Fibroblast of the aortic adventitia (primary cell): ENCODE results near the gene ABHD12. TPM values are rescaled to one million over a fixed set of nuclear protein-coding genes. Genes with fewer than 3 reads are reported as not detected.

Source experiments
- DNase-seq: peaks from one replicate; pipeline ENCODE4 v3.0.0-alpha.2; 2010; ENCODE audit warnings: low read depth
- H3K4me3 ChIP-seq: 2 replicates; pipeline ENCODE4 v1.5.1; 2011; ENCODE audit warnings: low read depth, mild to moderate bottlenecking, control low read depth, low read length, moderate library complexity
- CTCF ChIP-seq: IDR thresholded peaks from 2 replicates; pipeline ENCODE4 v1.5.1; 2011; ENCODE audit warnings: mild to moderate bottlenecking, low read length, control low read depth, inconsistent platforms; ENCODE audit not compliant: insufficient read depth
- total RNA-seq: library from RNA; depleted of rRNA; stranded (reverse); fragments of >200 nt; gene quantifications from 2 replicates; pipeline ENCODE4 v1.2.3, GENCODE V29; 2012; ENCODE audit warnings: low replicate concordance

Gene ABHD12
- total RNA-seq, 1 donor = 25.9 TPM

GRCh38 chr20:25308671-25309394 lies 81.8 kb downstream of the ABHD12 start:
- no peak for DNase-seq
- no peak for TF ChIP-seq CTCF
- no peak overlapping the region for H3K4me3 ChIP-seq

GRCh38 chr20:25308083-25308491 lies 82.5 kb downstream of the ABHD12 start:
- no peak overlapping the region for H3K4me3 ChIP-seq
- DNase-seq = no peak
- TF ChIP-seq CTCF = no peak

- no peak for DNase-seq
- no peak overlapping the region for H3K4me3 ChIP-seq
- no peak for TF ChIP-seq CTCF
Observed at GRCh38 chr20:25306991-25307903, 83.4 kb downstream of the ABHD12 start.

GRCh38 chr20:25304025-25304549 lies 86.5 kb downstream of the ABHD12 start:
- no peak for DNase-seq
- H3K4me3 ChIP-seq = no peak overlapping the region
- no peak for TF ChIP-seq CTCF

- no peak overlapping the region for H3K4me3 ChIP-seq
- no peak for DNase-seq
- no peak for TF ChIP-seq CTCF
Observed at GRCh38 chr20:25303292-25304024, 87.2 kb downstream of the ABHD12 start.

- DNase-seq = no peak
- TF ChIP-seq CTCF = no peak
- no peak overlapping the region for H3K4me3 ChIP-seq
Observed at GRCh38 chr20:25302596-25302995, 88.0 kb downstream of the ABHD12 start.
